GM12872 (cell line): ENCODE measurements around the gene SYT1.

ENCODE experiments used
- TF ChIP-seq, protein P1 (sequence below): IDR thresholded peaks from 3 replicates; pipeline ENCODE4 v1.5.1; 2011; ENCODE audit warnings: low read depth, mild to moderate bottlenecking, low read length, moderate library complexity; ENCODE audit not compliant: insufficient read depth

Gene SYT1

DNA sequence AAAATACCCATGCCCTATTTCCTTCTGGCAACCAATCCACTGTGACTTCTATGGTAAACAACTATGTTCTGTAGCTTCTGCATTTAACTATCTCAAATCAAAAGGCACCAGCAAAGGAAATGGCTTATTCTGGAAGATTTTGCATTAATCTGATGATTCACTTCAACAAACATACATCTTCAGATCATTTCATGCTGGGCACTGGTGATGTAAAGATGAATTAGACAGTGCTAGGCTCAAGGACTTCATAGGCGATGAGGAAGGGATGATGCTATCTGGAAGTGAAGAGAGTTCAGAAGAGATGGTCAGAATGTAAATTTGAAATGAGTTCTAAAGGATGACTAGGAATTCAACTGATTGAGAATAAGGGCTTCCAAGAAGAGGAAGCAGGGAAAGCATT lies 462.9 kb downstream of the SYT1 start:
- TF ChIP-seq, protein P1, sequence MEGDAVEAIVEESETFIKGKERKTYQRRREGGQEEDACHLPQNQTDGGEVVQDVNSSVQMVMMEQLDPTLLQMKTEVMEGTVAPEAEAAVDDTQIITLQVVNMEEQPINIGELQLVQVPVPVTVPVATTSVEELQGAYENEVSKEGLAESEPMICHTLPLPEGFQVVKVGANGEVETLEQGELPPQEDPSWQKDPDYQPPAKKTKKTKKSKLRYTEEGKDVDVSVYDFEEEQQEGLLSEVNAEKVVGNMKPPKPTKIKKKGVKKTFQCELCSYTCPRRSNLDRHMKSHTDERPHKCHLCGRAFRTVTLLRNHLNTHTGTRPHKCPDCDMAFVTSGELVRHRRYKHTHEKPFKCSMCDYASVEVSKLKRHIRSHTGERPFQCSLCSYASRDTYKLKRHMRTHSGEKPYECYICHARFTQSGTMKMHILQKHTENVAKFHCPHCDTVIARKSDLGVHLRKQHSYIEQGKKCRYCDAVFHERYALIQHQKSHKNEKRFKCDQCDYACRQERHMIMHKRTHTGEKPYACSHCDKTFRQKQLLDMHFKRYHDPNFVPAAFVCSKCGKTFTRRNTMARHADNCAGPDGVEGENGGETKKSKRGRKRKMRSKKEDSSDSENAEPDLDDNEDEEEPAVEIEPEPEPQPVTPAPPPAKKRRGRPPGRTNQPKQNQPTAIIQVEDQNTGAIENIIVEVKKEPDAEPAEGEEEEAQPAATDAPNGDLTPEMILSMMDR: no peak

DNA sequence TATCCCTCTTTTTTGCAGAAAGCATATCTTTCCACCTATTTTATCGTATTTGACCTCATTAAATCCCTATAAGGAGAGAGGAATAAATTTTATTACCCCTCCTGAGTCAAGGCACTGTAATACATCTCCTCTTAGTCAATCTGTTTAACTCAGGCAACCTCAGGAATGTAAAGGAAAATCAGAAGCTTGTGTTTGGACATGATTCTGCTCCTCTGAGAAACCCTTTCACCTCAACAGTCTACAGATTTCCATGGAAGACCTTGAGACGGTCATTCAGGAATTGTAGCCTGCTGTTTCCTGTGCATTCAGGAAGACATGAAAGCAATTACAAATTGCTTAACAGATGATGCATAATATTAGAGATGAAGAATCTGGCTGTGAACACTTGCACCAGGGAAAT lies 465.4 kb downstream of the SYT1 start:
- TF ChIP-seq, protein P1: no peak

DNA sequence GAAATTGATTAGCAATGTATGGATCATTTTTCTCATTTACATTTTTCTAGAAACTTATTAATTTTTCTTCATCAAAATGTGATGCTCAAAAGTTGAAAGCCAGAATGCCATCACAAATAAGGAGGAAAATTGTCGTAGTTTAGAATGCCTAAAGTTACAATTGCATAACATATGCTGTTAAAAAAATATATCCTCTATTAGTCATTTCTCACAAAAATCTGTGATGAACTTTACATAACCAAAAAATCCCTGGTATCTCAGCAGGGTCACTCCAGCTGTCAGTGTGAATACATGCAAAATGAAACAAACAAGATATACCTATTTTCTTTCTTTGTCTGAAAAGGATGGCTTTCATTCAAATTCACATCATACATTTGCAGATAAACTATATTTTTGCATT lies 467.3 kb downstream of the SYT1 start:
- TF ChIP-seq, protein P1: no peak

DNA sequence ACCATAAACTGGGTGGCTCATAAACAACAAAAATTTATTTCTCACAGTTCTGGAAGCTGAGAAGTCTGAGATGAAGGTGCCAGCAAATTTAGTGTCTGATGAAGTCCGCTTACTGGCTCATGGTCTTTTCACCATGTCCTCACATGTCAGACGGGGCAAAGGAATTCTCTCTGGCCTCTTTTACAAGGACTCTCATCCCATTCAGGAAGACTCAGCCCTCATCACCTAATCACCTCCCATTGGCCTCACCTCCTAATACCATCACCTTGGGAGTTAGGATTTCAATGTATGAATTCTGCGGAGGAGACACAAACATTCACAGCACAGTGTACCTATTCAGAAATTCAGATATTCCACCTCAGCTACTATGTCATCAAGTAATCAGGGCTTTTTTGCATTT lies 468.6 kb downstream of the SYT1 start:
- TF ChIP-seq, protein P1: no peak

DNA sequence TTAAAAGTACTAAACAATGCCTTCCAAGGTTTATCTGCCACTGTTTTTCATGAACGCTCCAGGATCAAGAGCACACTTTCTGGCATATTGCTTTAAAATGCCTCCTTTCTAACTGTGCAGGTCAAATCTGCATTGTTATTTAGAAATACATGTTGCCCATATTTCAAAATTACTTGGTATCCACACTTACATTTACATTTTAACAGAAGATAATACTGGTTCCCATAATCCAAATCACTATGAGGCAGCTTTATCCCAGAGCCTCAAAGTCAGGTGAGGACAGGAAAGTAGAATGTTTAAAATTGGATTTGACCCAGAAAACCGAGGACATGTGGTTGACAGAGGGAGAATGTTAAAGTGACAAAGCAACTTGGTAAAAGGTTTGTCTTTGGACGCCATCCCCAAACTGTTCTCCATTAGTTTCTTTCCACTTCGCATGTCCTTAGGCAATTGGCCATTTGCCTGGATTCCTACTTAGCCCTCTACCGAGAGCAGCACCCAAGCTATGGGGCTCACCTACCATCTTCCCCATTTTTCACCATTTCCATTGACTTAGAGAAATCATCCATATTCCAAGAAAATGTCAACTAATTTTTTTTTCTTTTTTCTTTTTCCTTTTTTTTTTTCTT lies 473.2 kb downstream of the SYT1 start:
- TF ChIP-seq, protein P1: no peak

DNA sequence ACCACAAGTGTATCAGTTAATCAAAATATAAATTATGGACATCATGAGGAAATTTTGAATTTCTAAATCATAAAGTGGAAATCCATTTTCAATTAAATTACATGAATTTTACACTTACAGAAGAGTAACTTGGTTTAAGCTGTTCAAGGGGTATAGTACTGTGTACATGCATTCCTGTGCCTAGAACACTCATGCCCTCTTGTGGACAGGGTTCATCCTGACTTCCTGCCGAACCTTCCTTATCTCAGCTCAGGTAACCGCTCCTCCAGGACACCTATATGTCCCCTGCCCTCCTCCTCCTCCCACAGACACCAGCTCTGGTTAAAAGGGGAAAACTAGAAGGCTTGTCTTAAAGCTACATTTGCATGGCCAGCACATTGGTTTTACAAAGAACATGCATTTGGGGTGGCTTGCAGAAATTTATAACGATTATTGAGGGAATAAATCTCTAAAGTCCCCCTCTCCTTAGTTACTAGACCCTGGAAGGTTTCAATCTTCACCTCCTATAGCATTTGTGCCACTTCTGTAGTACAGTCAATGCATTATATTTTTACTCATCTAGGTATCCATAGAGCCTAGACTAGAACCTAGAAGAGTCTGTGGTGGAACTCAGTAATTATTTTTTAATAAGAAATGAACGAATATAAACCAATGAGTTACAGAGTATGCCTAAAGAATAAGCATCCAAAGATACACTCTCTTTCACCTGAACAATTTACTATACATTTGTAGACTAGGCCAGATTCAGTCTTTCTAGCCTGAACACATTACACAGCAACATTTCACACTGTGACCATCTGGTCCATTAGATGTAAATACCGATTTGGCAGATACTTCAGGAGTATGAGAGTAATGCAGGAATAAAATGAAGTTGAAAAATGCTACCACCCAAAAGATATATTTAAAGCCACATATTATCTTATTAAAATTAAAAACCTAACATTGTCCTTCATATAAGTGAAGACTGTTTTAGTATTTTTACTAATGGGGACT lies 480.6 kb downstream of the SYT1 start:
- TF ChIP-seq, protein P1: peak; percentile 79

DNA sequence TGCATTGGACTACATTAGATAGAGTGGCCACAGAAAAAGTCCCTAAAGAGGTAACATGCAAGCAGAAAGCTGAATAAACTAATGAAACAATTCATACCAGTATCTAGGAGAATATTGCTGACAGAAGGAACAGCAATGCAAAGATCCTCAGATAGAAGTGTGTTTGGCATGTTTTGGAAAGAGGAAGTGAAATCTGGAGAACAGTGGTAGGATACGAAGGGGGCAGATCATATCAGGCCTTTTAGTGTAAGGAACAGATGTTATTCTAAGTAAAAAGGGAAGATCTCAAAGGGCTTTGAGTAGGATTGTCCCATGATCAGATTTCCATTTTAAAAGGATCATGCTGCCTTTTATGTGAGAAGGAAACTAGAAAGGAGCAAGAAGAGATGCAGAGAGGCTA lies 483.3 kb downstream of the SYT1 start:
- TF ChIP-seq, protein P1: no peak
